Activated effector memory CD4-positive, alpha-beta T cell treated with Interleukin-2 at 50 U/mL for 16 hours (primary cell): ENCODE measurements around the gene COASY.
A peak's percentile ranks its signal among the peaks of the same experiment; 100 is the strongest.

Experiments
- DNase-seq: peaks from one replicate; pipeline ENCODE4 v3.0.0-alpha.2; 2020

The COASY gene

DNA sequence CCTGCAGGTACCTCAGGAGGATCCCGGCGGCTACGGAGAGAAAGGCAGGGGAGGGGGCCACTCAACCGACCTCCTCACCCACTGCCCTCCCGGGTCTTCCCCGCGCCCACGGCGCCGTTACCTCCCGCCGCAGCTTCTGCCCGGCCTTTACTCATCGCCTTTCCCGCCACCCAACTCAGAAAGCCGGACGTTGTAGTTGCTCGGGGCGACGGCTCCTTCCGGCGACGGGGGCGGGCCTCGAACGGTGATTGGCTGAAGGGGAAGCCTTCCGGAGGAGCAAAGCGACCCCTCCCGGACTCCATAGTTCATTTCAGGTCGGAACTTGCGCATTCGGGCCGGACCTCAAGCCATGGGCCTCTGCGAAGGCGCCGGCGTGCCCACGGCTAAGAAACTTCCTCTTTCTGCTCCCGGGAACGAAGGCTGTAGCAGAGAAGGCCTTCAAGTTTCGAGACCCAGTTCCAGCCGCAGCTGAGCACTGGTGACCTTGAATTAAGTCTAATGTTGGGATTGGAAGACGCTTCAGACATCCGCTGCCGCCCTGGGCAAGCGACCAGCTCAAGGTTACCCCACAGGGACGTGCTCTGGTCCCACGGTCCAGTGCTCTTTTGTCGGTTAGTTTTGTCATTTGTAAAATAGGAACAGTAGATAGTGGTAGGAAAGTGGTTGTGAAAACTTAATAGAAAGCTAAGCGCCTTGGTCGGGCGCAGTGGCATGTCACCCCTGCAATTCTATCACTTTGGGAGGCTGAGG, 15.8 kb downstream of the COASY start, which contains the start of gene PSMC3IP:
PSMC3IP (minus strand) TSS at position 198 of the 750 bp plus-strand sequence; CDS start at position 155, 43 bp downstream.
- peak; percentile 87 for DNase-seq

DNA sequence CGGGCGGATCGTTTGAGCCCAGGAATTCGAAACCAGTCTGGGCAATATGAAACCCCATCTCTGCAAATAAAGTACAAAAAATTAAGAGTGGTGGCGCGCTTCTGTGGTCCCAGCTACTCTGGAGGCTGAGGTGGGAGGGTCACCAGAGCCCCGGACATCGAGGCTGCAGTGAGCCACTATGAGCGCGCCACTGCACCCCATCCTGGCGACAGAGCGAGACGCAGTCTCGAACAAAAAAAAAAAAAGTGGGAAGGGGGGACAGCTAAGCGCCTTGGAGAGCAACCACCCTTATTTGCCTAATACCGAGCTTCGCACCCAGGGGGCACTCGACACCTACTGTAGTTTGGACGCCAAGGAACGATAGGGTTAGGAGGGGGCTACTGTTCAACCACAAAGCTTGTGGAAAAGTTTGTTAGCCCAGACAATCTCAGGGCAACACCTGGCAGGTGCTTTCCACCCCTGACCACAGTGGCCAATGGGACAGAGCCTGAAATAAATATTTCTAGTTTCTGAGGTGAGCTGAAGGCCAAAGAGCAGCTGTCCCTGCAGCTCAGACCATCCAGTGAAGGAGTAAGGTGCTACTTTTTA, 16.4 kb downstream of the COASY start:
- peak; percentile 52 for DNase-seq

DNA sequence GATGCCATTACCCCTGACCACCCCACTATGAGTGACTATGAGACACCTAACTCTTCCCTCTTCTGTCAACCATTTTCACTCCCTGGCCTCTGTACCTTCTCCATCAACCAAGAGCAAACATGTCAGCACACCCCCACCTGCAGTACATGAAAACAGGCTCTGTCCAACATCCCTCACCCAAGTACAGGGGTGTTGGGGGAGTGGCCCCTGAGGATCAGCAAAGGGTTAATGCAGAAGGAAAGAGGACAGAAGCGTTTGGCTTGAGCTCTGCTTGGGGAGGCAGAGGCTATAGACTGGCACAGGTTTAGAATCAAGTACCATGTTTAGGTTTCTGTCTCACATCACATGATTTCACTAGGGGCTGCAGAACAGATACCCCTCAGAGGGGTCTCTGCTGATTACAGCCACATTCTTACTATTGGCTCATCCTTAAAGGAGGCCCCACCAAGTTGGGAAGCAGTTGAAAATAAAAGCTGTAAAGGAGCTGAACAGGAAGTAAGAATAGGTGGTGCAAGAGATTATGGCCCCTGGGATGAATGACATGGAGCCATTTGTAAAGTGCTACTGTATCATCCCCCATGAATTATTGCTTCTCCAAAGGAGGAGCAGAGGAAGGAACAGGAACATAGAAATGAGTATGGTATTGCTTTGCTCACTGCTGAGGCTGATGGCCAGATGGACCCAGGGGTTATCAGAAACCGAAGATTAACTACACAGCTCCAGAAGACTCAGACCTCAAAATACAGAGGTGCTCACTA, 18.0 kb downstream of the COASY start:
- no peak for DNase-seq

DNA sequence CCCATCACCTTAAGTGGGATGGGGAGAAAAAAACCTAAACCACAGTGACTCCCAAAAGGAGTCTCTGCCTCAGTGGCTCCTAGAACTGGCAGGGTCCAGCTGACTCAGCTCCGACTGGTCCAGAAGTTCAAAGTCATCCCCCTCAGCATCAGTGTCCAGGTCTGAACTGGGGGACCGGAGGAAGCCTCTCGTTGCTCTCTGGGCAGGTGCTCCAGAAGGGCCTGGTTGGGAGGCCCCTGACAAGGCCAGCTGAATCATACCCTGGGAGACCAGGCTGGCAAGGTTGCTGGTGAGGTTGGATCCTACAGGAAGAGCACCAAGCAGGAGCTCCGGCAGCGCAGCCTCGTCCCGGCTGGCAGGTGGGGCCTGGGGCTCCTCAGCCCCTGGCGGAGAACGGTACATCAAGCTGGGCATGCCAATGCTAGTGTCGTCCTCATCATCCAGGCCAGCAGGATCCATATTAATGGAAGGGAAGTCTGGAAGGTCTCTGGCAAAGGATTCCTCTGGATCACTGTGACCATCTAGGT, 19.9 kb downstream of the COASY start:
- no peak for DNase-seq

DNA sequence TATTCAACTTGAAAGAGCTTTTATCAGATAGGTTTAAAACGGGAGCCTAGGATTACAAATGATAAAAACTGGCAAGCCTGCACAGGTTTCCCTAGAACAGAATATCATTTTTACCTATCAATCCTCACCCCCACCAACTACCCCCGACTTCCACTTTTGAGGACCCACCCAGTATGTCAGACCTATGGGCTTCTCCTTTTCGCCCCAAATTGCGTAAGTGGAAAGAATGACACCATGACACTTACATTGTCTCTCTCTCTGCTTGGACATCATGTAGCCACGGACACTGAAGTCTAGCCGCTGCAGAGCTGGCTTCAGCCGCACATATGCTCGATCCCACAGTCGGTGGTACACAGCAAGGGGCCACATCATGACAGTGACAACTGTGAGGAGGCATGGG, 22.9 kb downstream of the COASY start:
- no peak for DNase-seq

DNA sequence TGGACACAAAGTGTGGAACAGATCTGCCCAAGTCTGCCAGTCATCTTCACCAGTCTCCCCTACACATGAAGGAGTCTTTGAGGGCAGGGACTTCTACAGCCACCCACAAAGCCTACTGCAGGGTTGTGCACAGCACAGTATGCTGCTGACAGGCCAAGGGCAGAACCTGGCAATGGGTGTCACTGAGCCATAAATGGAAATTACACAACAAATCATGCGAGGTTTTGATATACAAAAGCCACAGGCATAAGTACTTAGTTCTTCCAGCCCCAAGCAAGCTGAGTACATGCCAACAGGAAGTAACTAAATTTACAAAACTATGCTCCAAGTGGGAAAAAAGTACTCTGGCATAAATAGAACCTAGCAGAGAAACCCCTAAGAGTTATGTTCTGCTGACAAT, 23.4 kb downstream of the COASY start:
- no peak for DNase-seq

DNA sequence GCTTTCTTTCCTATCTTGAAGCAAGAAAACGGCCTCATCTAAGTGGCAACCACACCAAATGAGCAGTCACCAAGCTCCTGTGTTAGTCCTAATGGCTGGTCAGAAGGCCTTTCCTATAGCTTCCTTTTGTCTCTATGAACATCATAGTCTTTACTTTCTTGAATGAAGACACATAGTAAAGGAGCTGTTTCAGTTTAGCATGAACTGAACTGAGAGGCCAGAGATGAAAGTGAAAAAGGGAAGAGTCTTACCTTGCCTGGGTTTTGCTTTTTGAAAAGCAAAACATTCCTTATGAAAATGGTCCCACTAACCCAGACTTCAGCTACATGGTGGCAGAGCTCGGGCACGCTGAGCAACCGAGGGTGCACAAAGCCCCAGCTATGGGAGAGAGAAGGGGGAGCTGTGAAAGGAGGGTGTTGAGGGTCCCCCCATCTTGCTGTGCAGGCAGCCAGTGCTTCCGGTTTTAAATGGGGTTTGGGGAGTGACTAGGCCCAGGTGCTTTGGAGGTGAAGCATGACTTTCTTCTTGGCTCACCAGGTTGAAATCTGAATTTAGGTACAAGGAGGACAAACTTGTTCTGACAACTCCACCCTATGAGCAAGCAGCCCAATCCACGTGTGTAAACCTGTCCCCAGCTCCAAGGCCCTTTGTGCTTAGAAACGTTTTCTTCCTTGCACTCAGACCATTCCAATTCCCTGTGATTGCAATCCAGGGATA, 24.7 kb downstream of the COASY start:
- no peak for DNase-seq

DNA sequence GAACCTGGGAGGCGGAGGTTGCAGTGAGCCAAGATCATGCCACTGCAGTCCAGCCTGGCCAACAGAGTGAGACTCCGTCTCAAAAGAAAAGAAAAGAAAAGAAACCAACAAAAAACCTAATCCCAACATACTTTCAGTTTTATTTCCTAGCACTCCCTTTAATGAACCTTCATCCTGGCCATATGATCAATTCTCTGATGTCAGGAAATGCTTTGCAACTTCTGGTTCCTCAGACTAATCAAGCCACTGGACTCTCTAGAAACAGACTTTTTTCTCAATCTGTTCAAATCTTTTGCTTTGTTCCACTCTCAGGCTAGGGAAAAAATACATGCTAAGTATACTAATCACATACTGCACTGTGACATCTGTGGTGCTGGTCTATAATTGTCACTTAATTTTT, 28.9 kb downstream of the COASY start:
- DNase-seq = no peak

DNA sequence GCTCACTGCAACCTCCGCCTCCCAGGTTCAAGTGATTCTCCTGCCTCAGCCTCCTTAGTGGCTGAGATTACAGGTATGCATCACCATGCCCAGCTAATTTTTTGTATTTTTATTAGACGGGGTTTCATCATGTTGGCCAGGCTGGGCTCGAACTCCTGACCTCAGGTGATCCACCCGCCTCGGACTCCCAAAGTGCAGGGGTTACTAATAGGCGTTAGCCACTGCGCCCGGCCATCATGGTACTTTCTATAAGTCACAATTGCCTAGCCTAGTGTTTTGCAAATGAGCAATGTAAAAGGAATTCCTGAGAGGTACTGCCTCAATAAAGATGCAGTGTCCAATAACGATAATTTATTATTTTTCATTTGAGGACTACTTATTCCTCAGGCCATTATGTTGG, 29.5 kb downstream of the COASY start:
- no peak for DNase-seq

DNA sequence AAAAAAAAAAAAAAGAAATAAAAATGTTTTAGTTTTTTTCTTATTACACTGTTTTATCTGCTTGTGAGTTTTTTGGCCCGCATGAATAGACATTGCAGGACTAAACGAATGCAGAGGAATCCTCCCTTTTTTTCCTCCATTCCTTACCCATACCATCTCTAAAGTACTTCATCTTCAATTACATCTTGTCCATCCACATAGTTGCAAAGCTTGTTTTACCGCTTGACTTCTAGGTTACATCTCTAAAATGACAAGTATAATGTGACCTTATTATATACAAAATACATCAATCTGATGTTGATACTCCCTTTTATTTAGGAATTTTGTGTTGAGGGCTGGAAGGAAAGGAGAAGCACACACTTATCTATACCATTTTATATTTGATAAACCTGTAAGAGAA, 34.4 kb downstream of the COASY start:
- DNase-seq = no peak

DNA sequence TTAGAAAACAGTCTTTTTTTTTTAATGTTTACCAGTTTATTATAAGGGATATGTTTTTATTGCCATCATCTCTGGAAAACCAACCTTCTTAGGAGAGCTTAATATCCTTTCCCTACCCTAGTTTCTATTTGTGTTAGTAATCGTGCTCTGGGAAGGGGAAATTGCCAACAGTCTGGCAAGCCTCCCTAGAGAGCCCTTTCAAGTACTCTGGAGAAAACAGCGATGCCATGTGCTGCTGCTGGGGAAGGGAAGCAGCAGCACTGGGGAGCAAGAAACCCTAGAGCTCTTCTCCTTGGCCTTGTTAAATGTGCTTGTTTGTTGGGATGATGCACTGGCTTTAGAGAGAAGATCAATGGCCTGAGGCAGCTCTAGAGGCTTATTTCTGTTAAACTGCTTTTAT, 37.0 kb downstream of the COASY start:
- no peak for DNase-seq

DNA sequence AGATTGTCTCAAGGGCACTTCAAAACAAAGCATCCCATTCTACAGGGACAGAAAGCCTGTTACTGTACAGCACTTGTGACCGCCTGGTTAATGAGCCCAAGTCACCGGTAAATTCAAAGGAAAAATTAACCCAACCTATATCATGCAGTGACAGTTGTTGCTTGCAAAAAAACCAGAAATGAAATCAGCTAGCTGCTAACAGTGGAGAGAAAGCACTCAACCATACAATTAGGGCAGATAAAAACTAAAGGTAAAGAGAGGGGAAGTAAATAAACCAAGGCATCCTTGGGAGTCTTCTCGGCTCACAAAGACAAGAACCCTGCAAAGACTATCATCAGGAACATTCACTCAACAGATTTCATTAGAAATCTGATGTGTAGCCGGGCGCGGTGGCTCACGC, 41.4 kb downstream of the COASY start:
- DNase-seq = no peak

DNA sequence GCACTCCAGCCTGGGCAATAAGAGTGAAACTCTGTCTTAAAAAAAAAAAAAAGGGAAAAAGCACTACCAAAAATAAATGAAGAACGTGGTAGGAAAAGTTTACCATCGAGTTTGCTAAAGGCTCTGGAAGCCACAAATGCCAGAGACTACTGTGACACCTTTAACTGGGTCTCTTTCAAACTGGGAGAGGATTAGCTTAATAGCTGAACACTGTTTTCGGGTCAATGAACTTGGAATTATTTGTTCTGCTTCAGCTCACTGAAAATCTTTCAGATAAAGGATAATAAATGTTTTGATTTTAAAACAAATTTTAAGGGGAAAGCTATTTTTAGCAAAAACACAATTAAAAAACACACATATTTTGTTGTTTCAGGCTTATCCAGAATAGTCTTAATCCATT, 45.8 kb downstream of the COASY start:
- DNase-seq = no peak

DNA sequence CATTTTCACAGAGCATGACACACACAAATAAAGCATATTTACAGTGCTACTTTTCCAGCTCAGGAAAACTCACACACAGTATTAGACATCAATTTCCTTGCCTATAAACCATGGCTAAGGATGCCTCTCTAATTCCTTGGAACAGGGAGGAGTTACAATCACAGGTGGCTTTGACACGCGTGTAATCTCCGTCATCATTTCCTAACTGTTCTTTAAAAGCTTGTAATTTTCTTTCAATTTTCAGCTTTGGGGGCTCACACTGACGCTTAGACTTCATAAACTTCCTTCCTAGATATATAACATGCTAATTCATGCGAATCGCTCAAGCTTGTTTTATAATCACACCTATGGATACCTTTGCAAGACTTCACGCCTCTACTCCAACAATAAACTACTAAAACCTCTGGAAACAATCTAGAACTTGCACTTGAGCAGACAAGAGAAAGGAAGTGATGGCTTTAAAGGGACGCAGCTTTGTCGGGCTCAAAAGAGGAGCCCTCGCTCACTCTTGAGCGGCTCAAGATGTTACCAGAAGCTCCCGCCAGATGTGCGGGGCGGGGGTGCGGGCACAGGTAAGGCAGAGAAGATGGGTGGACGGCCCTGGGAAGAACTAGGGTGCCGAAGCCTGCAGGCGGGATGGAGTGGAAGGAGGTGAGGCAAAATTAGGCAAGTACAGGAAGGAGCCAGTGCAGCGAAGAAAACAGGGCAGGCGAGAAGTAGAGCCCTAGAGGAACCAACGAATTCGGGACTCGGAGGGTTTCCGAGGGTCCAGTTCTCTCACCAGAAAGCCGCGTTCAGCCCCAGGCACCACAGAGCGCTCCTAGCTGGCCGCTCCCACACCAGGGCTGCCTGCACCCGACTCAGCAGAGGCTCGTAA, 46.6 kb downstream of the COASY start:
- no peak for DNase-seq

DNA sequence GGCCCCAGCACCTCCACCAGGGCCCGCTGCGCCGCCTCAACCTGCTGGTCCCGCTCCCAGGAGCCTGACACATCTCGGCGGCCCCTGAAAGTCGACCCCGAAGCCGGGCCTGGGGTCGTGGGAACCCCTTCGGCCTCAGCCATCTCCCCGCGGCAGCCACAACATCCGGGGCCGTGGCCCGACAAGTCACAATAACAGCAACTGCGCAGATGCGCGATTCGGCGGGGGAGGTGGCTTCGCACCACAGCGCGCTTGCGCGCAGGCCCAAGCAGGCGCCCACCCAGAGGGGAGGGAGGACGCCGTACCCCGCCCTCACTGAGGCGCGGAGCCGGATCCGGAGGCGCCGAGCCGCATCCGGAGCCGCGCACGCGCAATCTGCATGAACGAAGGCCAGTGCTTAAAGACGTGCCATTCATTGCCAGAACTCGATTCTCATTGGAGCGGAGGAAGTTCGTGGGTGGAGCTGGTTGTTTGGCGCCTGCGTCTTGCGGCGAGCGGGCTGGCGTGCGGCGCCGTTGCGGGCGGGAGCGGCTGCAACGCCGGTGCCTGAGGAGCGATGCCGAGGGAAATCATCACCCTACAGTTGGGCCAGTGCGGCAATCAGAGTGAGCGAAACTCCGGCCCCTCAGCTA, 47.4 kb downstream of the COASY start, which contains the start of the genes RETREG3 and TUBG1:
RETREG3 (minus strand) TSS at position 193 of the 632 bp plus-strand sequence; CDS start at position 143, 50 bp downstream.
TUBG1 (plus strand) TSS at position 502 of the 632 bp plus-strand sequence; CDS start at position 557, 55 bp downstream.
- peak; percentile 99 for DNase-seq

DNA sequence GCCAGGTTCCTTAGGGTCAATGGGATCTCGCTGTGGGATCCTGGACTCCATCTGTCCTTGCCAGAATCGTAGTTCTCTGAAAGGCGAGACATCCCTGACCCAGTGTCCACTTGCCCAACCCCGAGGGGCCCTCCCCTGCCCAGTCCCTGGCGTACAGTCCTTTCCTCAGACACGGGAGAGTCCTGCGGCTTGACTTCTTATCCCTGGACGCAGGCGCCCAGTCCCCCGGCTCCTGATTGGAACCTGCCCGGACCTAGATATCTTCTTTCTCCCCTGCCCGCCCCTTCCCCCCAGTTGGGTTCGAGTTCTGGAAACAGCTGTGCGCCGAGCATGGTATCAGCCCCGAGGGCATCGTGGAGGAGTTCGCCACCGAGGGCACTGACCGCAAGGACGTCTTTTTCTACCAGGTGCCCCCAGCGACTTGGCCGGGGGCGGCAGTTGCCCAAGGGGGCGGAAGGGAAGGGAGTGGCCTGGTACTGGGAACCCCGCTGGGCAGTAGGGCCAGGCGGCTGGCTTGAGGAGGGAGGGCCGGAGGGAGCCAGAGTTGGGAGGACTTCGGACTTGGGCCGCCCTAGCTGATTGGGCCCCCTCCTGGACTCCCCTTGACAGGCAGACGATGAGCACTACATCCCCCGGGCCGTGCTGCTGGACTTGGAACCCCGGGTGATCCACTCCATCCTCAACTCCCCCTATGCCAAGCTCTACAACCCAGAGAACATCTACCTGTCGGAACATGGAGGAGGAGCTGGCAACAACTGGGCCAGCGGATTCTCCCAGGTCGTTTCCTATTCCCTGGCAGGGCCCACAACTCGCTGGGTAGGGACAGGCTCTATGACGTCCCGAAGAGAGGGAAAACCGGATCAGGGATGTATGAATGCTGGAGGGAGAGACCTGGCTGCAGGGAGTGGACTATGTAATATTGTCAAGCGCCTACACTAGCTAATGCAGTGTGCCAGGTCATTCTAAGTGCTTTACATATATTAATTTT, 48.2 kb downstream of the COASY start:
- DNase-seq = peak; percentile 1

DNA sequence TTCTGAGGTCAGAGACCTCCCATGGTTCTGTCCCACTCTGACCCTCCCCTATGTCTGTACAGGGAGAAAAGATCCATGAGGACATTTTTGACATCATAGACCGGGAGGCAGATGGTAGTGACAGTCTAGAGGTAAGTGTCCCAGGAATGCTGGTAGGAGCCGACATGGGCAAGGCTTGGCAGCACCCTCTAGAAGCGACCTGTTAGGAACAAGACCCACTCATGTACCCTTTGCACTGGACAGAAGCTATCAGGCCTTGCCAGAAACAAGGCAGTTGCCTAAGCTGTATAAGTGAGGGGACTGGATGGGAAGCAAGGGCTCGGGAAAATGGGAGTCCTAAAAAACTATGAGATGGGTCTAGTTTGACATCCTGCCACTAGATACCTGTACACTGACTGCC, 50.1 kb downstream of the COASY start:
- no peak for DNase-seq

DNA sequence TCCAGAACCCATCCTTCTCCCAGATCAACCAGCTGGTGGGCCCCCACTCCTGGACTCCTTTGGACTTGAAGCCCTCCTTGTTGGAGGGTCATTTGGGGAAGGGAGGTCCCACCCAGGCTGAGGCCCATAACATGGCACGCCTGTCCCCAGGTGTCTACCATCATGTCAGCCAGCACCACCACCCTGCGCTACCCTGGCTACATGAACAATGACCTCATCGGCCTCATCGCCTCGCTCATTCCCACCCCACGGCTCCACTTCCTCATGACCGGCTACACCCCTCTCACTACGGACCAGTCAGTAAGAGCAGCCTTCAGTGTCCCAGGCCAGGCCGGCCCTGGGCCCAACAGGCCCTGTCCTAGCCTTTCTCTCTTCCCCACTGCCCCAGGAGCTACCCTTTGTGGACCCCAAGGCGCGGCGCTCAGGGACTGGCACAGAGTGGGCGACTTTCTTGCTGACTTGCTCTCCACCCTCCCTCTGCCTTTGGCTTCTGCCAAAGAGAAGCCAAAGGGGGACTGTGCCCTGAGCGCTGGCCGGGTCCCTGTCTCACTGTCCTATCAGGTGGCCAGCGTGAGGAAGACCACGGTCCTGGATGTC, 51.8 kb downstream of the COASY start:
- no peak for DNase-seq
